Stimulated activated CD4-positive, alpha-beta T cell treated with anti-CD3 and anti-CD28 coated beads, TNF-alpha, amount 100 ng/mL, for 4 hours (primary cell): ENCODE data around the gene NRBP1.

Experiments
- DNase-seq, 3 experiments: peaks; one replicate each; pipeline ENCODE4 v3.0.0-alpha.2; 2020; ENCODE audit warnings: low read depth in 3 of 3

NRBP1 gene

DNA sequence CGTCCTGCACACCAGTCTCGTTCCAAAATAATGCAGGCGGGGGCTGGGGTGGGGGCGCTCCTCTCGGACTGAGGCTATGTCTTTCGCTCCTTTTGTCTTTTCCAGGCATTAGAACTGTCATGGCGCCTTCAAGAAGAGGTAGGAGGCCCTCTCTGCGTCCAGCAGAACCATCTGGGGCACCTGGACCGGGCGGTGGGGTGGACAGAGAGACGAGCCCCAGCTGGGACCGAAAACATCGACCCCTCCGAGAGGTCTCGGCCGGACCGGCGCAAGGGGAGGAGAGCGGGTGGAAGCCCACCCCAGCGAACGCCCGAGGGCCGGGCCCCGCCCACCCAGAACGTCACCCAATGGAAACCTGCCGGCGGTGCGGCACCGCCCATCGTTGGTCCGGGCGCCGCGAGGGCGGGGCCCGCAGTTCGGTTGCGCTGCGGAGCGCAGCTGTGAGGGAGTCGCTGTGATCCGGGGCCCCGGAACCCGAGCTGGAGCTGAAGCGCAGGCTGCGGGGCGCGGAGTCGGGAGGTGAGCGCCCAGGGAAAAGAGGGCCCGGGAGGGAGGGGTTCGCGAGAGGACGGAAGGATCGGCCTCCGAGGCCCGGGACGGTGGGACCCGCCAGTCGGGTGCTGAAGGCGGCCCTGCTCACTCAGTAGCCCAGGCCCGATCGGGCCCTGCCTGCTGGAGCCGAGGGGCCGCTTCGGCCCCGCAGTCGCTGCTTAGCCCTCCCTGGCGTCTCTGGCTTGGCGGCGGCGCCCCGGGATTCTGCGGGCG is at the start of gene NRBP1:
TSS of gene NRBP1 (plus strand) at position 419 of the 765 bp plus-strand sequence. CDS start 4,643 bp downstream, outside the sequence.
- DNase-seq, result peak; percentile 83 to 87 (median 83)

DNA sequence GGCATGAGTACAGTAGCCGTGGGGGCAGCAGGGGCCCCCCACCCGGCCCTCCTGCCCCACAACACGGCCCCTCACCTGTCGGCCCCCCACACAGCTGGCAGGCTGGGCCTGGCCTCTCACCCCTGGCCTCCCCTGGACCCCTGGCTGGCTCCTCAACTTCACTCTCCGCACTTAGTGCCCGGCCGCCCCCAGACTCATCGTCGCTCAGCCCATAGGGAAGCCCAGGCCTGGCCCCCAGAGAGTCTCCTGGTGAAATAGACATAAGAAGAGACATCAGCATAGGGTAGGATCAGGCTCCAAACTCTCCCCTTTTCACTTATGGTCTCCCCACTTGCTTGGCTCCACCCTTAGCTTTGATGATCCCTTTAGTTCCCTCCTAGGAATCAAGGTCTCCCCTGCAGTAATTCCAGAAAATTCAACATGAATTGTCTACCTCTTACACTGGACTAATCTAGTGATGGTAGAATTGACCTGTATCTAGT is 49.6 kb upstream of the NRBP1 start:
- DNase-seq, result no peak

DNA sequence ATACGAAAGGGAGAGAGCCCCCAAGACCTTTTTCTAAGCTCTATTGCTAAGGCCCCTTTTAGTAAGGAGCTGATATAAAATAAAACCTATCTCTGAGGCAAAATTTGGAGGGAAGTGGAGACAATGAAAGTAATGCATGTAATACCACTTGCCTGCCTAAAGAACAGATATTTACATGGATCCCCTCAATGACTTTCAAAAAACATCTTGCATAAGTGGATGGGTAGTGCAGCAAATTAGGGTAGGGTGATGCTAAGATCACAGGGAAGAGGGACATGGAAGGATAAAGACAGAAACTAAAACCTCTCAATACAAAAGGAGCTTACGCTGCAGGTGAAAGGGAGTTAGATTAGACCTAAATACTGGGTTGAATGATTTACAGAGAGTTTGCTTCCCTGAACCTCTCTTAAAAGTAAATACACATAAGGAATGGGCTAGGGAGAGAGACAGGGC is 49.0 kb upstream of the NRBP1 start:
- no peak for DNase-seq

DNA sequence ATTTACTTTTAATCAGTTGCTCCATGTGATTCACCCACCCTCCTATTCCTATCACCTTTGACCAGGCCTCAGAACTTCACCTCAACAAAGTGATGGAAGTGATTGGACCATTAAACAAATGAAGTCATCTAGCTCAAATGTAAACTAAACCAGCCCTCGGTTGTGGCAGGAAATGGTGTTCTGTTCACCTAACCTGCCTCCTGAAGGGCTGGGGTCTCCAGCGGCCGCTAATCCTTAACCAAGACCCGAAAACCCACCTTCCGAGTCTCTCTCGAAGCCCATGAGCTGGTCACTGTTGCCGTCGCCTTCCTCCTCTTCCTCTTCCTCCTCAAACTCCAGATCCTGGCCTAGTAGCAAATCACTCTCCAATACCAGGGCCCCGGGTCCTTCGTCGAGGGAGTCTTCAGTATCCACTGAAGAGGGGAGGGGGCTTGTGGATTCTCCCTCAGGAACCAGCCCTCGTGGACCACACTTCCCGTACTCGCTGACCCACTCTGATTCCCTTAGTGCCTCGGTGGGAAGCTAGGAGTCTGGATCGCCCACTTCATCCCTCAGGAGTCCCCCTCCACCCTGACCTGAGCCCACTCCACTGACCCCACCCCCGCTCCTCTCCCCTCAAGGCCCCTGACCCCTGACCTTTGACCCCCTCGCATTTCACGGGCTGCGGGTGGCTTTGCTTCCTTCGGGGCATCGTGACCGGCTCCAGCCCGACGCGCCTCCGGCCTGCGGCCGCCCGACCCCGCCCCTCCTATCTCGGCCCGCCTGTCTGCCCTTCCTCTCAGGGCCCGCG is 48.4 kb upstream of the NRBP1 start:
- DNase-seq, result no peak

DNA sequence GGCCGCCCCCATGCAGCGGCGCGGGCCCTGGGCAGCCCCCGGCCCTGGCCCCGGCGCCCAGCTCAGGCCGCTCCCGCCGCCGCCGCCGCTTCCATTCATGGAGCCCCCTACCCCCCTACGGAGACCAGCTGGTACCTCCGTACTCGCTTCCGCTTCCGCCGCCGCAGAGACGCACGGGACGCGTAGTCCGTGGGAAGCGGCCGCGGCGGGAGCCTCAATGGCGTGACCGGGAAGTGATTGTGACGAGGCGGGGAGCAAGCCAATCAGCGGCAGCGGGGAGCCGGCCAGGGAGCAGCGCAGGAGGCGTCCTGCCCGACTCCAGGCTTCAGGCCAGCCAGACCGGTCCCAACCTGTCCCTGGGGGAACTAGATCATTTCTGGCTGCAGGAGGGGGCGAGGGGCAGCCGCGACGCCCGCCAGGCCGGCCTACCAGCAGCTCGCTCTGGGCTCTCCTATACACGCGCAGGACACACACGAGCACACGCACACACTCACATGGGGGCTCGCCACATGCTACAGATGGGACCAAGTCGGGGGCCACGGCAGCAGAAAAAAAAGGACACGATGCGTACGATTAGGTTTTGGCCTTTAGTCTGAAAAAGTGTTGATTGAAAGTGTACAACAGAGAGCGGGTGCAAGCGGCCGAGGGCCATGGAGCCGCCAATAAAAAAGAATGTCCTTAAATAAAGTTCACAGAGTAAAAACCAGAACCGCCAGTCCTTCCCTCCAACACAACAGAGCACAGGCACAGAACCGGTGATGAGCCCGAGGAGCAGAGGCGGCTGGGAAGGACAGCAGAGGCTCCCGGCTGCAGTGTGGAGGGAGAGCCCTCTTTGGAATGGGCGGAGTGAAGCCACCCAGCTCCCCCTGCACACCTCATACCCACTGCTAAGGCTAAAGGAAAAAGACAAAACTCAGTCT is 47.5 kb upstream of the NRBP1 start, which contains the start of gene ZNF513:
TSS of gene ZNF513 (minus strand) at position 109 of the 920 bp plus-strand sequence. CDS start 208 bp downstream, outside the sequence.
- peak; percentile 71 to 77 (median 75) for DNase-seq

DNA sequence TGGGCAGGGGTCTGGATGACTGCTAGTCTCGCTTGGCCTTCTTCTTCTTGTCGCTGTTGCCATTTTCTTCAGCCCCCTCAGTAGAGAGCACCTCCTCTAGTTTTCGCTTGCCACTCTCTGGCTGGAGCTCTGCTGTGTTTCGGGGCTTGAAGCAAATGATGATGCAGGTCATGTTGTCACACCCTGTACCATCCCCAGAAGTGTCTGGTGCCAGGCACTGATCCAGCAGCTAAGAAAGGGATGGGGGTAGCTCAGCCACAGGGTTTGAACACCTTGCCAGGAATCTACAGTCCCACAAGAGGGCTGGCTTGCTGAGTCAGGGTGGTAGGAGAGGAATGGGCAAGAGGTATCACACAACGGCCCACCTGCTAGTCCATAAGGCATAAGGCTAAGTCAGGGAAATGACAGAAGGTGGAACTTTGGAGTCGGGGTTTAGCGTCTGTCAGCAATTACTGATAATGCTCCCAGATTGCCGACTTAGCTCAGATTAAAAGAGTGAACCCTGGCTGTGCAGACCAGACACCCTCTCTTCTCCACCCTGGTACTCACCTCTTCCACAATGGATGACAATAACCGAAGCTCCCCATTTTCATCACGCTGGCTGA is 46.8 kb upstream of the NRBP1 start:
- no peak for DNase-seq

DNA sequence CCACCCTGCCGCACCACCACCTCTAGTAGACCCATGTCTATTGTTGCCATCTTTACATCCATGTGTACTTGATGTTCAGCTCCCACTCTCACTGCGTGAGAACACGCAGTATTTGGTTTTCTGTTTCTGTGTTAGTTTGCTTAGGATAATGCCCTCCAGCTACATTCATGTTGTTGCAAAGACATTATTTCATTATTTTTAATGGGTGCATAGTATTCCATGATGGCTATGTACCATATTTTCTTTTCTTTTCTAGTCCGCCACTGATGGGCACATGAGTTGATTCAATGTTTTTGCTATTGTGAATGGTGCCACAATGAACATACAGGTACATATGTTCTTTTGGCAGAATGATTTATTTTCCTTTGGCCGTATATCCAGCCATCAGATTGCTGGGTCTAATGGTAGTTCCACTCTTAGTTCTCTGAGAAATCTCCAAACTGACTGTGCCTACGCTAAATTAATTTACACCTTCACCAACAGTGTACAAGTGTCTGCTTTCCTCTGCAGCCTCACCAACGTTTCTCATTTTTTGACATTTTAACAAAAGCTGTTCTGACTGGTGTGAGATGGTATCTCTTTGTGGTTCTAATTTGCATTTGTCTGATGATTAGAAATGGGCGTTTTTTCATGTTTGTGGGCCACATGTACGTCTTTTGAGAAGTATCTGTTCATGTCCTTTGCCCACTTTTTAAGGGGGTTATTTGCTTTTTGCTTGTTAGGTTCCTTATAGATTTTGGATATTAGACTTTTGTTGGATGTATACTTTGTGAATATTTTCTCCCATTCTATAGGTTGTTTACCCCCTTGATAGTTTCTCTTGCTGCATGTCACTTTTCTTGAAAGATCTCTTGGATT is 37.4 kb upstream of the NRBP1 start:
- DNase-seq, result no peak

DNA sequence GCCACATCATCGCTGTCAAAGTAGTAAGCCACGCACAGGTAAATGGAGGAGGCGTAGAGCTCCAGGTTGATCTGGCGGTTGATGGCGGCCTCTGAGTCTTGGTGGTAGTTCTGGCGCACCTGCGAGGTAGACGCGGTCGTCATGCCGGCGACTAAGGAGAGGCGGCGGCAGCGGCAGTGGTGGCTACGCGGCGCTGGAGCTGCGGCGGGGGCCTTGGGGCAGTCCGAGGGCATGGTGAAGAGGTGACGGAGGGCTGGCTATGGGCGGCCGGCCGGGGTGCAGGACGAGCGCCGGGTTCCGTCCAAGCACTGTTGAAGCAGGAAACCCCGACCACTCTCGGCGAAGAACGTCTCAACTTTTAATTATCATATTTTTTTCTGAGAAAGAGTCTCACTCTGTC is 35.2 kb upstream of the NRBP1 start:
- no peak for DNase-seq

DNA sequence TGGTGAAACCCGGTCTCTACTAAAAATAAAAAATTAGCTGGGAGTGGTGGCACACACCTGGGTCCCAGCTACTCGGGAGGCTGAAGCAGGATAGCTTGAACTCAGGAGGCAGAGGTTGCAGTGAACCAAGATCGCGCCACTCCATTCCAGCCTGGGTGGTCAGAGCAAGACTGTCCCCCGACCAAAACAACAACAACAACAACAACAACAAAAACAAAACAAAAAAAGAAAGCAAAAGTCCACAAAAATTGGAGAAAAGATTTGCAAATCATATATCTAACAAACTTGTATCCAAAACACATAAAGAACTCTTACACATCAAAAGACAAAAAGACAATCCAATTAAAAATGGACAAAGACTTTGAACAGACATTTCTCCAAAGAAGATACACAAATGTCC is 29.5 kb upstream of the NRBP1 start:
- no peak for DNase-seq

DNA sequence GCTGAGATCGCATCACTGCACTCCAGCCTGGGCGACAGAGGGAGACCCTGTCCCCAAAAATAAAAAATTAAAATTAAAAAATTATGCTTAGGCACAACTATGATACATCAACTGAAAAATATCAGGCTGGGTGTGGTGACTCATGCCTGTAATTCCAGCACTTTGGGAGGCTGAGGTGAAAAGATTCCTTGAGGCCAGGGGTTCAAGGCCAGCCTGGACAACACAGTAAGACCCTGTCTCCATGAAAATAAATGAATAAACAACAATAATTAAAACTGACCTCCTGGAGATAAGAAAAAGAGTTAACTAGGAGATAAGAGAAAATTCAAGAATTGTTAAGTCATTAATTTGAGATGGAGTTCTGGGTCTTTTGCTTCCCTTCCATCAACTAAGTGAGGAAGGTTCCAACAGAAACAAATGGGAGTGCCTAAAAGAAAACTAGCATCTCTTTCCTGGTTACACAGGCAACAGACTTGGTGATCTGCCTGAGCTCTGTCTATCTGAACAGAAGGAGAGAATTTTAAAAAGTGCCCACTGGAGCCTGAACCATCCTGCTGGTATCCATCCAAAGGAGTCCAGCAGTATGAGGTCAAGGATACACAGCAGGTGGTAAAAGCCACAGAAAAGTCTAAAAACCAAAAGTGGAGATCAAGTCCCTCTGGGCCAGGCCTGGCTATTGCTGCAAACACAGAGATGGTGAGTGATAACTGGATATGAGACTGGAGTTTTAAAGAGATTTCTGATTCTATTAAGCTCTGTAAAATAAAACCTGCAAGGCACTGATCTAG is 27.9 kb upstream of the NRBP1 start:
- DNase-seq, result no peak

DNA sequence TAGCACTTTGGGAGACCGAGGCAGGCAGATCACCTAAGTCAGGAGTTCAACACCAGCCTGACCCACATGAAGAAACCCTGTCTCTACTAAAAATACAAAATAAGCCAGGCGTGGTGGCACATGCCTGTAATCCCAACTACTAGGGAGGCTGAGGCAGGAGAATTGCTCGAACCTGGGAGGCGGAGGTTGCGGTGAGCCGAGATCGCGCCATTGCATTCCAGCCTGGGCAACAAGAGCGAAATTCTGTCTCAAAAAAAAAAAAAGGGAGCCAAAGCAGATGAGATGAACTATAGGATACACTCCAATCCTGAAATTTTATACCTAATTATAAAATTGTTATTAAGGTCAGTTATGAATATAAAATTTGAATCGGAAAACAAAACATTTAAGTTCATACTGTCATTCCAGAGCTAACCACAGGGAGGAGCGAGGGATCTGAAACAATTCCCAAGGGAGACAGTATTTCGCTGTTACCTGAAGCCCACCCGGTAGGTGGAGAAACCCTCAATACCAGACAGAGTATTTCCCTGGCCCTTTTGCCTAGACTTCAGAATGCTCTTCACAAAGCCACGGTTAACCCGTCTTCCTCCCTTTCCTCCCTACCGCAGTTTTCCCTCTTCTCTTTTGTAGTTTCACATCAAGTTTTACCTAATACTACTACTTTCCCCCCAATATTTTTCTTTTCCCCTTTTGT is 20.5 kb upstream of the NRBP1 start:
- no peak for DNase-seq

DNA sequence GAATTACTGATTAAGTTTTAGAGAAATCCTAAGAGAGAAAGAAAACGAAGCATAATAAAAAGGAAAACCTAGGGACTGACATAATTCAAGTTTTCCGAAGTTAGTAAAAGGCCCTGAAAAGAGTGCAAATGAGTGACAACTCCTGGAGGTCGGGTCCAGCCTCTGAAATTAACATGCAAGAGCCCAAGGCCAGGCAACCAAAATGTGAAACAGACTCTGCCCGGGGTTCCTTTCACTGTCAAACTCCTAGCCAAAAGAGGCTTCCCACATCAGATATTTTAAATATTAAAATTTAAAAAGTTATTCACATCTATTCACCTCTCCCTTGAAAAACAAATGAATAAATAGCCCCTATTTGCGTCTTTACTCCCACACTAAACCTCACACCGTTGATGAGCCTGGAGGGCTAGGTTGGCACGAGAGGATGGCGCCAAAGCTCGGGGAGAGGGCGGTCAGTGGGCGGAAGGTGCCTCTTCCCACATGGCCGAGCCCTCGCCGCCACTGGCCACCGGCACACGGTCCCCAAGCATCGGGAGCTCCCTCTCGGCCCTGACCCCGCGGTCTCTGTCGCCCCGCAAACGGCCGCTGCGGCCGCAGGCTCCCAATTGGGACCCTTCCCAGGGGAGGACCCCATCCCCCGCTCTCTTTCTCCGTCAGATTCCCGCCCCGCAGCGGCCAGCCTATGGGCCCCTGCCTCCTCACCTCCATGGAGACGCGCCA is 19.7 kb upstream of the NRBP1 start:
- DNase-seq, result peak in 1 of 3 experiments; percentile 8

DNA sequence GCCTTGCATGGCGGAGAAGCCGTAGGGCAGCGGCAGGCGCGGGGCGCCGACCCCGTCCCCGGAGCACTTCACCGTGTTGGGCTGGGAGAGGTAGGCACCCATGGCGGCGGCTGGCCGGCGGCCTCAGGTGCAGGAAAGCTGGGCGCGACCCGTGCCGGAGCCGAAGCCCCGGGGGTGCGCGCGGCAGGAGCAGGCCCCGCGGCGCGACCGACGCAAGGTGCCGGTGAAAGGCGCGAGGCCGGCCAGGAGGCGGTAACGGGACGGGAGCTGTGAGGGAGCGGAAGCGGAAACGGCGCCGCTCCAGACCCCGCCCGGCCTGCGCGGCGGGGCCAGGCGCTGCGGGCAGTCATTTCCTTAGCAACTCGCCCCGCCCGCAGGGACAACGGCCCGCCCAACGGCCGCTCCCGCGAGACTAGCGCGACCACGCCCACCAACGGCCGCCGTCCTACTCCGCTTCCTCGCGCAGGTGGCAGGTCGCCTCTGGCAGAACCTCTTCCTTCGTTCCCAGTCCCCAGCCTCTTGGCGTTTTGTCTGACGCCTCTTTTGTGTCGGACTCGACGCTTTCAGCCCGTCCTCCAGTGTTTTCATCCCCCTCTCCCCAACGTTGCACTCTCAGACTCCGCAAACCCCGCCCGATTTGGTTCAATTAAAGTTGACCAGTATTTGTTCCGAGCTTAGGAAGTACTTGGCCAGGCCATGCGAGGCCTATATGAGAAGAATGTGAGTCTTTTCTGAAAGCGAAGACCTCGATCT is 18.9 kb upstream of the NRBP1 start, which contains the start of gene PPM1G:
TSS of gene PPM1G (minus strand) at position 271 of the 753 bp plus-strand sequence. CDS start at position 102, 169 bp downstream.
- DNase-seq, result peak; percentile 94 to 96 (median 94)

DNA sequence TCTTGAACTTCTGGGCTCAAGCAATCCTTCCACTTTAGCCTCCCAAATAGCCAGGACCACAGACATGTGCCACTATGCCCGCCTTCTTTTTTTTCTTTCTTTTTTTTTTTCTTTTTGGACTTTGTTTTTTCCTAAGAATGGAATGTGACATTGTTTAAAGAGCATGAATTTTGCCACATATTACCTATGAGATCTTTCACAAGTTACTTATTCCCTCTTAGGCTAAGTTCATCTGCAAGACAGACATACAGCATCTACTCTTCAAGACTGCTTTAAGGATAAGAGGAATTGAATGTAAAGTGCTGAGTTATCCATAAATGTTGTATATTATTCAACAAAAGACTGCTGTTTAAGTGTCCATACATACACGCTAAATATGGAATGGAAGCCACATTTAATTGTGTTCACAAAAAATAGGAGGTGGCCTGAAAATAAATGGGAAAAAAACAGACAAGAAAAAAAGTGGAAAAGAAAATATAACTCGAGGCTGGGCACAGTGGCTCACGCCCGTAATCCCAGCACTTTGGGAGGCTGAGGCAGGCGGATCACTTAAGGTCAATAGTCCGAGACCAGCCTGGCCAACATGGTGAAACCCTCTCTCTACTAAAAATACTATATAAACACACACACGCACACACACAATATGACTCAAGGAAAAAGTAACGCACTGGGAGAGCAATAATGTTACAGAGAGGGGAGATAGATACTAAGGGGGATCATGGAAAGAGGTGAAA is 15.8 kb upstream of the NRBP1 start:
- DNase-seq, result no peak

DNA sequence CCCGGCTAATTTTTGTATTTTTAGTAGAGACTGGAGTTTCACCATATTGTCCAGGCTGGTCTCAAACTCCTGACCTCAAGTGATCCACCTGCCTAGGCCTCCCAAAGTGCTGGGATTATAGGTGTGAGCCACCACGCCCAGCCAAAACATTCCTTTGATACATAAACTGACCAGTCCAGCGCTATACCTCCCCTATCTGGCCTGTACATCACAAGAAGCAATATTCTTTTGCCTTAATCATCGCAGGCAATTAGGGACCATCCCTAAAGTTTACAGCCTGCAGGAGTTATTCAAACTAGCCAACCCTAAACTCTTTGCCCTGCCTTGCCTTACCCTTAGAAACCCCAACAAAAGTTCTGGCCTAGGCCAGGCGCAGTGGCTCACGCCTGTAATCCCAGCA is 12.3 kb upstream of the NRBP1 start:
- DNase-seq, result no peak

DNA sequence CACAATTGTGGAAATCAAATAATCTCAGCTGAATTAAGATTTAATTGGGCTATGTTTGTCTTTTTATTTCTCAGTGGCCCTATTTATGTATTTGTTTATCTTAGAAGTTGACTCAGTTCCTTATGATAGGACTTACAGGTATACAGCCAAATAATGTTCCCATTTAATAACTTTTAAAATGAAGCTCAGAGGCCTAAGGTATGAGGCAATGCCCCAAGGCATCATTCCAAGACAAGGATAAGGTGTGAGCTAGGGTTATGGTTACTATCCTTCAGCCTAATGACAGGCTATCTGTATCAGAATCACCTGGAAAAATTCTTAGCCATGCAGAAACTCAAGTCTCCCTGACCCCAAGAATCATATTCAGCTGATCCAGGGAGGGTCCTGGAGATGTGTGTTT is 7.4 kb upstream of the NRBP1 start:
- no peak for DNase-seq
